Breast epithelium (tissue), 4 donors: ENCODE measurements around the gene PALLD. TPM values are rescaled to one million over a fixed set of nuclear protein-coding genes. Genes with fewer than 3 reads are reported as not detected.
A peak's percentile ranks its signal among the peaks of the same experiment; 100 is the strongest.

ENCODE experiments used
- DNase-seq, 2 donors: peaks; one replicate each; pipeline ENCODE4 v3.0.0-alpha.2; 2019; ENCODE audit warnings: low spot score in 2 of 2
- H3K27ac ChIP-seq, 2 donors: fragments of 200-600 bp; sonication (generic) in 1 of 2; one replicate each; pipeline ENCODE4 v1.5.1; 2016 to 2019; ENCODE audit warnings: mild to moderate bottlenecking in 1 of 2
- H3K27me3 ChIP-seq, 2 donors: fragments of 200-600 bp; sonication (generic) in 1 of 2; one replicate each; pipeline versions ENCODE4 v1.5.1 to v1.6.0; 2017 to 2019; ENCODE audit warnings: control low read depth in 1 of 2, mild to moderate bottlenecking in 1 of 2
- H3K36me3 ChIP-seq: fragments of 200-600 bp; one replicate; pipeline ENCODE4 v1.5.1; 2019
- H3K4me1 ChIP-seq, 2 donors: fragments of 200-600 bp; sonication (generic); one replicate each; pipeline ENCODE4 v1.5.1; 2016 to 2019; ENCODE audit warnings: control low read depth in 1 of 2
- H3K4me3 ChIP-seq, 3 donors: fragments of 200-600 bp; sonication (generic); 1 replicate in 2 of 3; 2 replicates in 1 of 3; pipeline ENCODE4 v1.5.1; 2016 to 2019; ENCODE audit warnings: mild to moderate bottlenecking in 3 of 3, moderate library complexity in 2 of 3
- H3K9me3 ChIP-seq, 2 donors: fragments of 200-600 bp; sonication (generic) in 1 of 2; one replicate each; pipeline ENCODE4 v1.5.1; 2016 to 2019; ENCODE audit warnings: control low read depth in 1 of 2
- CTCF ChIP-seq, 3 donors: fragments of 450-650 bp; IDR thresholded peaks; one replicate each; pipeline ENCODE4 v1.5.1; 2016 to 2017; ENCODE audit warnings: antibody characterized with exemption in 3 of 3, mild to moderate bottlenecking in 3 of 3, moderate library complexity in 3 of 3
- POLR2A ChIP-seq: fragments of 450-650 bp; IDR thresholded peaks from one replicate; pipeline ENCODE4 v1.6.1; 2016; ENCODE audit warnings: antibody characterized with exemption, mild to moderate bottlenecking, moderate library complexity
- POLR2AphosphoS5 ChIP-seq, 3 donors: sonication (generic); formaldehyde crosslinking; IDR thresholded peaks; one replicate each; pipeline ENCODE4 v1.6.1; 2017; ENCODE audit warnings: antibody characterized with exemption in 3 of 3
- intact Hi-C: fragments of 100-400 bp; cut with DNase I; formaldehyde crosslinking; loops from one replicate; pipeline ENCODE4 v1.15.1; 2023; ENCODE audit warnings: low total_unique reads
- total RNA-seq, 3 donors: library from RNA; depleted of rRNA; stranded (reverse); fragments of >200 nt; gene quantifications; one replicate each; pipeline ENCODE4 v1.1.0, GENCODE V29; 2016

Gene PALLD
- total RNA-seq, 3 donors from 2014 or later, result 96.0 to 186 (median 174) TPM

GRCh38 chr4:168817370-168817769, 320.5 kb downstream of the PALLD start:
- Histone ChIP-seq H3K4me1 (peaks cover 3 to 7% of the 10 kb centered on the region in 2 donors), H3K27ac (peak overlapping the region; percentile 86), H3K27me3 (no peaks in the 10 kb centered on the region), H3K36me3 (no peaks in the 10 kb centered on the region), H3K4me3 (peak overlapping the region in 2 of 3 donors; percentile 35 to 52), H3K9me3 (no peaks in the 10 kb centered on the region)
- intact Hi-C loops, result no loop called here
- no peak for DNase-seq
- TF ChIP-seq POLR2A, result no peak
- no peak for TF ChIP-seq POLR2AphosphoS5 (IDR thresholded peaks at IDR 0.05)
- TF ChIP-seq CTCF (IDR thresholded peaks at IDR 0.05), result no peak

GRCh38 chr4:168822481-168822880, 325.6 kb downstream of the PALLD start:
- no peak for DNase-seq
- no peaks in the 10 kb centered on the region for H3K9me3 ChIP-seq
- intact Hi-C loops, result loop anchor here (5.0 kb wide), 1 partner anchor 300 kb away; no protein-coding TSS in a partner anchor
- TF ChIP-seq CTCF (IDR thresholded peaks at IDR 0.05), result no peak
- H3K36me3 ChIP-seq, result no peaks in the 10 kb centered on the region
- H3K27ac ChIP-seq, result no peak overlapping the region
- no peaks in the 10 kb centered on the region for H3K27me3 ChIP-seq
- no peak overlapping the region for H3K4me3 ChIP-seq
- H3K4me1 ChIP-seq, result peaks cover 0 to 2% of the 10 kb centered on the region in 2 donors

GRCh38 chr4:168825975-168826374, 329.1 kb downstream of the PALLD start:
- Histone ChIP-seq H3K4me3 (no peak overlapping the region), H3K36me3 (no peaks in the 10 kb centered on the region), H3K27ac (no peak overlapping the region), H3K9me3 (no peaks in the 10 kb centered on the region), H3K4me1 (no peaks in the 10 kb centered on the region), H3K27me3 (no peaks in the 10 kb centered on the region)
- no peak for DNase-seq
- intact Hi-C loops, result loop anchor here (5.0 kb wide), 1 partner anchor 429 kb away; no protein-coding TSS in a partner anchor
- TF ChIP-seq CTCF (IDR thresholded peaks at IDR 0.05), result no peak
- TF ChIP-seq POLR2AphosphoS5 (IDR thresholded peaks at IDR 0.05), result no peak
- TF ChIP-seq POLR2A, result no peak

GRCh38 chr4:168826620-168827019, 329.8 kb downstream of the PALLD start:
- Histone ChIP-seq H3K4me1 (no peaks in the 10 kb centered on the region), H3K4me3 (no peak overlapping the region), H3K9me3 (no peaks in the 10 kb centered on the region), H3K27me3 (no peaks in the 10 kb centered on the region), H3K36me3 (no peaks in the 10 kb centered on the region), H3K27ac (no peak overlapping the region)
- intact Hi-C loops, result loop anchor here (5.0 kb wide), 1 partner anchor 429 kb away; no protein-coding TSS in a partner anchor
- no peak for TF ChIP-seq POLR2A
- TF ChIP-seq CTCF (IDR thresholded peaks at IDR 0.05), result no peak
- TF ChIP-seq POLR2AphosphoS5 (IDR thresholded peaks at IDR 0.05), result no peak
- no peak for DNase-seq

GRCh38 chr4:168830777-168831512, 334.1 kb downstream of the PALLD start:
- no peak for DNase-seq
- Histone ChIP-seq H3K4me3 (peak overlapping the region; percentile 89 to 98 (median 90)), H3K27ac (peak overlapping the region; percentile 97 to 98), H3K4me1 (no peaks in the 10 kb centered on the region), H3K36me3 (no peaks in the 10 kb centered on the region), H3K27me3 (no peaks in the 10 kb centered on the region), H3K9me3 (no peaks in the 10 kb centered on the region)
- intact Hi-C loops, result no loop called here
- TF ChIP-seq POLR2A, result no peak
- TF ChIP-seq POLR2AphosphoS5 (IDR thresholded peaks at IDR 0.05), result no peak
- TF ChIP-seq CTCF (IDR thresholded peaks at IDR 0.05), result no peak
